Measurements from ENCODE around the gene SAMHD1. TPM values are rescaled to one million over a fixed set of nuclear protein-coding genes. Genes with fewer than 3 reads are reported as not detected.

SAMHD1 gene
- total and polyA plus RNA-seq, 2 of the 13 experiments (the other 11 are each of a cell fraction or from before 2014, with no cell fraction given) = 16.9 to 43.5 TPM

GRCh38 chr20:36959242-36959641 is 7.7 kb upstream of the SAMHD1 start:
- no TSS peak for BruUV-seq (replicated peaks)

More at GRCh38 chr20:36959242-36959641, 7.7 kb upstream of the SAMHD1 start:
- Histone ChIP-seq H3K4me2 (ENCODE audit: low read depth, low read length) (no peak overlapping the region), H3K79me2 (ENCODE audit: insufficient read depth, low read length) (no peaks in the 10 kb centered on the region), H3K4me1 (ENCODE audit: insufficient read depth, low read length) (peaks cover 75% of the 10 kb centered on the region), H3K4me3 (replicated peaks in 1 of 3; ENCODE audit: insufficient read depth in 1 of 3, low read depth in 2 of 3, low read length in 3 of 3) (no peak overlapping the region), H3K36me3 (replicated peaks in 1 of 2; ENCODE audit: control insufficient read depth in 1 of 2, insufficient read depth in 2 of 2, low read length in 2 of 2) (no peaks in the 10 kb centered on the region), H3K9ac (ENCODE audit: insufficient read depth, low read depth, low read length) (no peak overlapping the region), H2AFZ (ENCODE audit: low read length) (no peak overlapping the region), H4K20me1 (ENCODE audit: insufficient read depth, low read length) (no peaks in the 10 kb centered on the region), H3K27me3 (ENCODE audit: control insufficient read depth in 1 of 2, insufficient read depth in 2 of 2, low read length in 2 of 2) (no peaks in the 10 kb centered on the region), H3K27ac (ENCODE audit: extremely low read length, insufficient read depth, low read length) (no peak overlapping the region), H3K9me3 (ENCODE audit: low read length) (peaks cover 16% of the 10 kb centered on the region)
- ChIA-PET POLR2A (no interaction called here), CTCF (ENCODE audit: low intra/inter-chr PET ratio, low total read pairs) (no interaction called here)
- TF ChIP-seq AGO2 (optimal IDR thresholded peaks at IDR 0.05; ENCODE audit: low read depth, low read length) = no peak
- no peak for TF ChIP-seq MAFK (conservative IDR thresholded peaks at IDR 0.05 in 1 of 2, IDR thresholded peaks at IDR 0.05 in 1 of 2; ENCODE audit: low read length in 2 of 2)
- no peak for TF ChIP-seq GABPB1 (CRISPR knock-in tag; IDR thresholded peaks at IDR 0.05)
- TF ChIP-seq ZNF121 (CRISPR knock-in tag; IDR thresholded peaks at IDR 0.05) = peak; percentile 40; the same call in 1 of the 2 replicates
- TF ChIP-seq HNRNPL (IDR thresholded peaks at IDR 0.05; ENCODE audit: low read depth, low read length) = no peak
- no peak for TF ChIP-seq JARID2 (CRISPR knock-in tag; IDR thresholded peaks at IDR 0.05; ENCODE audit: insufficient replicate concordance)
- no peak for TF ChIP-seq ZBTB20 (CRISPR knock-in tag; IDR thresholded peaks at IDR 0.05; ENCODE audit: borderline replicate concordance, low read depth)
- 0 out of 2 replicates have a peak, but pooled peaks have one; percentile 8 for TF ChIP-seq ZNF350 (CRISPR knock-in tag; IDR thresholded peaks at IDR 0.05; ENCODE audit: borderline replicate concordance, low read depth)
- TF ChIP-seq DMTF1 (CRISPR knock-in tag; IDR thresholded peaks at IDR 0.05) = no peak
- FAIRE-seq (no peak), DNase-seq (ENCODE audit: low spot score) (no peak), ATAC-seq (no peak)
- in situ Hi-C loops (cut with HindIII; ENCODE audit: extremely low pct_ligation_motif_present, low pct_unique_long_range_greater_than_20kb) = no loop called here
- WGBS (ENCODE audit: low lambda C conversion rate) = 83% methylated on average over 4 of the region's 4 CpGs
- intact Hi-C loops (cut with micrococcal nuclease; ENCODE audit: unreplicated experiment) = loop anchor here (10.0 kb wide), 1 partner anchor 136 kb away; the partner anchor contains the start of gene RBL1
